Measurements from ENCODE around the gene RECQL5. TPM values are rescaled to one million over a fixed set of nuclear protein-coding genes. Genes with fewer than 3 reads are reported as not detected.
A peak's percentile ranks its signal among the peaks of the same experiment; 100 is the strongest.
"Not testable (repeated sequence)": the region's sequence is repeated elsewhere in the genome, so short reads cannot be mapped to it uniquely, and the experiment has no call there.

Gene RECQL5
- total RNA-seq, 1 donor from 2014 or later = 110 TPM

- DNase-seq (ENCODE audit: low spot score) = no peak
Observed at GRCh38 chr17:75616521-75617122, 50.3 kb downstream of the RECQL5 start.

GRCh38 chr17:75615301-75615700 is 51.7 kb downstream of the RECQL5 start:
- no peak for DNase-seq (ENCODE audit: low spot score)

GRCh38 chr17:75614556-75615270 is 52.2 kb downstream of the RECQL5 start:
- no peak for DNase-seq (ENCODE audit: low spot score)

- DNase-seq (ENCODE audit: low spot score) = no peak
Observed at GRCh38 chr17:75614006-75614405, 52.9 kb downstream of the RECQL5 start.

- no peak for DNase-seq (ENCODE audit: low spot score)
Observed at GRCh38 chr17:75612906-75613626, 53.9 kb downstream of the RECQL5 start.

- DNase-seq (ENCODE audit: low spot score) = no peak
Observed at GRCh38 chr17:75611851-75612429, 55.0 kb downstream of the RECQL5 start.

GRCh38 chr17:75610103-75610984 is 56.6 kb downstream of the RECQL5 start:
- peak; percentile 75 for DNase-seq (ENCODE audit: low spot score)

- DNase-seq (ENCODE audit: low spot score) = no peak
Observed at GRCh38 chr17:75607086-75607485, 59.9 kb downstream of the RECQL5 start.

GRCh38 chr17:75605790-75606189 is 61.2 kb downstream of the RECQL5 start:
- DNase-seq (ENCODE audit: low spot score) = no peak

GRCh38 chr17:75604034-75604695 is 62.8 kb downstream of the RECQL5 start:
- DNase-seq (ENCODE audit: low spot score) = no peak

- no peak for DNase-seq (ENCODE audit: low spot score)
Observed at GRCh38 chr17:75603123-75603522, 63.8 kb downstream of the RECQL5 start.

GRCh38 chr17:75602644-75603043 is 64.3 kb downstream of the RECQL5 start:
- DNase-seq (ENCODE audit: low spot score) = no peak

GRCh38 chr17:75601057-75601987 is 65.6 kb downstream of the RECQL5 start:
- peak; percentile 65 for DNase-seq (ENCODE audit: low spot score)

- DNase-seq (ENCODE audit: low spot score) = no peak
Observed at GRCh38 chr17:75596320-75597087, 70.5 kb downstream of the RECQL5 start.

- DNase-seq (ENCODE audit: low spot score) = no peak
Observed at GRCh38 chr17:75595920-75596313, 71.0 kb downstream of the RECQL5 start.

GRCh38 chr17:75595284-75595919 is 71.6 kb downstream of the RECQL5 start:
- no peak for DNase-seq (ENCODE audit: low spot score)

GRCh38 chr17:75594499-75595283 is 72.3 kb downstream of the RECQL5 start:
- no peak for DNase-seq (ENCODE audit: low spot score)

GRCh38 chr17:75593430-75593829 is 73.5 kb downstream of the RECQL5 start:
- DNase-seq (ENCODE audit: low spot score) = not testable (repeated sequence)

Data from mucosa of gallbladder (tissue), 1 donor.